ENCODE measurements around the gene FLYWCH2.

GRCh38 chr16:2894231-2894630 is 11.2 kb downstream of the FLYWCH2 start:
- TF ChIP-seq CTCF (IDR thresholded peaks at IDR 0.05; ENCODE audit: borderline replicate concordance, extremely low read depth, low read length, poor library complexity, severe bottlenecking) (no peak), EZH2 (IDR thresholded peaks at IDR 0.05; ENCODE audit: borderline replicate concordance, low read depth, low read length, severe bottlenecking) (no peak)

All from DND-41 (cell line).